ENCODE results near the gene AFAP1. TPM values are rescaled to one million over a fixed set of nuclear protein-coding genes. Genes with fewer than 3 reads are reported as not detected.

AFAP1 gene
- total and polyA plus RNA-seq, 2 donors (not counting 3 experiments of a cell fraction or from before 2014, with no cell fraction given), result 32.3 to 103 TPM

DNA sequence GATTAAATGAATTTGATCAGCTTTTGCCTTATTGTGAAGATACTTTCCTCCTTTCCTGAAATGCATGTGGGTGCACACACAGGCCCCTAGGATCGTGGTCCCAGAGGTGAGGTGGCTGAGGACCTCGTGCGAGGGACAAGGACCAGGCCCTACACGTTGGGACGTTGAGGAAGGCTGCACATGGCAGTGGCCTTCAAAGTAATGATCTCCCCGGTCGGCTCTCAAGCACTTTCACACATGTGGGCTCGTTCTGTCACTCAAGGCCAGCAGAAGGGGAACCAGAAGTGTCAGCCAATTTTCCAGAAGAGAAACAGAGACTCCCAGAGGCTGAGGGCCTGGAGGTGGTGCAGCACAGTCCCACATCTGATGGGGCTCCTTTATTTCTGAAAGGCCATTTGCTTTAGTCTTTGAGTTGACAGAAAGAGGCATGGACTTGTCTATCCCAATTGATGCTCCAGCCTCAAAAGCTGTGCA lies 196.8 kb downstream of the AFAP1 start:
- FAIRE-seq (no peak), DNase-seq (ENCODE audit: low read depth, low spot score) (no peak)
- BruUV-seq (replicated peaks), result no TSS peak
- Histone ChIP-seq H3K79me2 (ENCODE audit: control insufficient read depth, insufficient read depth, low read length) (no peaks in the 10 kb centered on the region), H3K9me3 (replicated peaks; ENCODE audit: control insufficient read depth, insufficient read depth, low read length) (no peaks in the 10 kb centered on the region), H3K27ac (ENCODE audit: insufficient read depth, low read depth, low read length) (no peak overlapping the region), H3K9me1 (replicated peaks; ENCODE audit: control insufficient read depth, extremely low read depth, insufficient read depth, low read length) (no peaks in the 10 kb centered on the region), H3K4me3 (replicated peaks in 1 of 3; ENCODE audit: insufficient read depth in 1 of 3, low read depth in 1 of 3, low read length in 3 of 3) (no peak overlapping the region), H3K36me3 (ENCODE audit: control insufficient read depth in 2 of 2, extremely low read depth in 1 of 2, insufficient read depth in 2 of 2, low read length in 2 of 2) (no peaks in the 10 kb centered on the region), H3K27me3 (ENCODE audit: control insufficient read depth in 2 of 2, insufficient read depth in 2 of 2, low read length in 2 of 2) (no peaks in the 10 kb centered on the region), H3K4me1 (ENCODE audit: control insufficient read depth, extremely low read depth, insufficient read depth, low read length) (no peaks in the 10 kb centered on the region), H2AFZ (ENCODE audit: low read depth, low read length) (no peak overlapping the region), H3K4me2 (ENCODE audit: insufficient read depth, low read length) (no peak overlapping the region), H3K9ac (replicated peaks; ENCODE audit: extremely low read depth, insufficient read depth, low read length) (no peak overlapping the region), H4K20me1 (replicated peaks; ENCODE audit: control insufficient read depth, extremely low read depth, insufficient read depth, low read length) (no peaks in the 10 kb centered on the region)
- dilution Hi-C loops (cut with MboI; ENCODE audit: extremely low pct_ligation_motif_present, low sequenced_read_pairs) (no loop called here), intact Hi-C loops (cut with micrococcal nuclease) (no loop called here)
- ChIA-PET POLR2A (no interaction called here), CTCF (no interaction called here)
- no peak for TF ChIP-seq GATA2 (IDR thresholded peaks at IDR 0.05; ENCODE audit: insufficient read depth, insufficient read length, low read depth, low read length)
- TF ChIP-seq JUN (IDR thresholded peaks at IDR 0.05; ENCODE audit: borderline replicate concordance, insufficient read depth, insufficient read length, low read depth), result no peak
- no peak for TF ChIP-seq EZH2 (IDR thresholded peaks at IDR 0.05; ENCODE audit: borderline replicate concordance, low read depth, low read length, severe bottlenecking)
- no peak for TF ChIP-seq FOS (IDR thresholded peaks at IDR 0.05; ENCODE audit: borderline replicate concordance, insufficient read depth, low read length)
- TF ChIP-seq, protein P1, sequence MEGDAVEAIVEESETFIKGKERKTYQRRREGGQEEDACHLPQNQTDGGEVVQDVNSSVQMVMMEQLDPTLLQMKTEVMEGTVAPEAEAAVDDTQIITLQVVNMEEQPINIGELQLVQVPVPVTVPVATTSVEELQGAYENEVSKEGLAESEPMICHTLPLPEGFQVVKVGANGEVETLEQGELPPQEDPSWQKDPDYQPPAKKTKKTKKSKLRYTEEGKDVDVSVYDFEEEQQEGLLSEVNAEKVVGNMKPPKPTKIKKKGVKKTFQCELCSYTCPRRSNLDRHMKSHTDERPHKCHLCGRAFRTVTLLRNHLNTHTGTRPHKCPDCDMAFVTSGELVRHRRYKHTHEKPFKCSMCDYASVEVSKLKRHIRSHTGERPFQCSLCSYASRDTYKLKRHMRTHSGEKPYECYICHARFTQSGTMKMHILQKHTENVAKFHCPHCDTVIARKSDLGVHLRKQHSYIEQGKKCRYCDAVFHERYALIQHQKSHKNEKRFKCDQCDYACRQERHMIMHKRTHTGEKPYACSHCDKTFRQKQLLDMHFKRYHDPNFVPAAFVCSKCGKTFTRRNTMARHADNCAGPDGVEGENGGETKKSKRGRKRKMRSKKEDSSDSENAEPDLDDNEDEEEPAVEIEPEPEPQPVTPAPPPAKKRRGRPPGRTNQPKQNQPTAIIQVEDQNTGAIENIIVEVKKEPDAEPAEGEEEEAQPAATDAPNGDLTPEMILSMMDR (IDR thresholded peaks at IDR 0.05; ENCODE audit: extremely low read depth in 1 of 2, insufficient read depth in 1 of 2, low read depth in 1 of 2, low read length in 2 of 2), result no peak
- TF ChIP-seq POLR2A (IDR thresholded peaks at IDR 0.05; ENCODE audit: low read depth, low read length), result no peak
- TF ChIP-seq POLR2AphosphoS5 (IDR thresholded peaks at IDR 0.05; ENCODE audit: insufficient read depth, low read depth, low read length), result no peak
- TF ChIP-seq, protein P2, sequence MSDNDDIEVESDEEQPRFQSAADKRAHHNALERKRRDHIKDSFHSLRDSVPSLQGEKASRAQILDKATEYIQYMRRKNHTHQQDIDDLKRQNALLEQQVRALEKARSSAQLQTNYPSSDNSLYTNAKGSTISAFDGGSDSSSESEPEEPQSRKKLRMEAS (IDR thresholded peaks at IDR 0.05; ENCODE audit: insufficient read depth, insufficient read length), result no peak
- TF ChIP-seq MYC (IDR thresholded peaks at IDR 0.05; ENCODE audit: low read depth, low read length), result no peak
